Bronchus fibroblast of lung (primary cell): Measurements from ENCODE around the gene NPBWR2. TPM values are rescaled to one million over a fixed set of nuclear protein-coding genes. Genes with fewer than 3 reads are reported as not detected.

ENCODE experiments used
- total RNA-seq: library from RNA; depleted of rRNA; stranded (reverse); fragments of >200 nt; gene quantifications from 2 replicates; pipeline ENCODE4 v1.2.3, GENCODE V29; 2015

NPBWR2 gene, protein sequence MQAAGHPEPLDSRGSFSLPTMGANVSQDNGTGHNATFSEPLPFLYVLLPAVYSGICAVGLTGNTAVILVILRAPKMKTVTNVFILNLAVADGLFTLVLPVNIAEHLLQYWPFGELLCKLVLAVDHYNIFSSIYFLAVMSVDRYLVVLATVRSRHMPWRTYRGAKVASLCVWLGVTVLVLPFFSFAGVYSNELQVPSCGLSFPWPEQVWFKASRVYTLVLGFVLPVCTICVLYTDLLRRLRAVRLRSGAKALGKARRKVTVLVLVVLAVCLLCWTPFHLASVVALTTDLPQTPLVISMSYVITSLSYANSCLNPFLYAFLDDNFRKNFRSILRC
- total RNA-seq: not detected in 2 replicates

DNA sequence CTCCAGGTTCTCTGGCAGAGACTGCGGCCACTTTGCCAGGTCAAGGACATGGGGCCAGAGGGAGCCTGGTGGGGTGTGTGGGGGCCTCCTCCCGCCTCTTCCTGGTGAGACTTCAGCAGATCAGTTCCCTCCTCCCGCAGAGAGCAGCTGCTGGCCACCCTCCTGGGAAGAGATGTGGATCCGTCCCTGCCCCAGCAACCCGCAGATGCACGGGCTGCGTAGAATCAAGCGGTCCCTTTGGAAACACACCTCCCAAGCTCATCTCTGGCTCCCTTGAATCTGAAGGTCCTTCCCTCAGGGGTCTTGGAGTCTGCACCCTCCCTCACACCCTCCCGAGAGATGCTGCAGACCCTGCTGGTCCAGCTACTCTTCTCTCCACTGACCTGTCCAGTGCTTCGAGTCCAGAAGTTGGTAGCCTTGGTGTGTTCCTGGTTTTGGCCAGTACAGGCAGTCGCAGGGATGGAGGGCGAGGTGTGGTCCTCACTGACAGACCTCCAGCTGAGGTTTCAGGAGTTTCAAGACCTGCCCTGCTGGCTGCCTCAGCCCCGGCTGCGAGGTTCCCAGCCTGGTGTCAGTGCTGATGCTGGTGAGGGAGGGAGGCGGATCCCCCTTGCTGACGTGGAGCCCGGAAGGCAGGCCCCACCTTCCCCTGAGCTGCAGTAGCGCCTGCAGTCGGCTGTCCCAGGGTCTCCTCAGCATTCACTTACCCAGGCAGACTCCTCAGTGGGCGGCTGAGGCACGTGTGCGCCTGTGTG lies at the start of gene NPBWR2:
NPBWR2 (minus strand) TSS at position 585 of the 755 bp plus-strand sequence. CDS start 734 bp downstream, outside the sequence.

GRCh38 chr20:64083804-64084684 lies 23.3 kb downstream of the NPBWR2 start, which contains the start of gene LKAAEAR1:
Gene LKAAEAR1, minus strand, starts transcription at chr20:64084398. Its CDS starts 179 bp downstream, at chr20:64084219.

GRCh38 chr20:64080013-64080812 lies 27.2 kb downstream of the NPBWR2 start, which contains the start of gene OPRL1:
Gene OPRL1, plus strand, starts transcription at chr20:64080082. Its CDS starts 12,639 bp downstream, at chr20:64092721.

DNA sequence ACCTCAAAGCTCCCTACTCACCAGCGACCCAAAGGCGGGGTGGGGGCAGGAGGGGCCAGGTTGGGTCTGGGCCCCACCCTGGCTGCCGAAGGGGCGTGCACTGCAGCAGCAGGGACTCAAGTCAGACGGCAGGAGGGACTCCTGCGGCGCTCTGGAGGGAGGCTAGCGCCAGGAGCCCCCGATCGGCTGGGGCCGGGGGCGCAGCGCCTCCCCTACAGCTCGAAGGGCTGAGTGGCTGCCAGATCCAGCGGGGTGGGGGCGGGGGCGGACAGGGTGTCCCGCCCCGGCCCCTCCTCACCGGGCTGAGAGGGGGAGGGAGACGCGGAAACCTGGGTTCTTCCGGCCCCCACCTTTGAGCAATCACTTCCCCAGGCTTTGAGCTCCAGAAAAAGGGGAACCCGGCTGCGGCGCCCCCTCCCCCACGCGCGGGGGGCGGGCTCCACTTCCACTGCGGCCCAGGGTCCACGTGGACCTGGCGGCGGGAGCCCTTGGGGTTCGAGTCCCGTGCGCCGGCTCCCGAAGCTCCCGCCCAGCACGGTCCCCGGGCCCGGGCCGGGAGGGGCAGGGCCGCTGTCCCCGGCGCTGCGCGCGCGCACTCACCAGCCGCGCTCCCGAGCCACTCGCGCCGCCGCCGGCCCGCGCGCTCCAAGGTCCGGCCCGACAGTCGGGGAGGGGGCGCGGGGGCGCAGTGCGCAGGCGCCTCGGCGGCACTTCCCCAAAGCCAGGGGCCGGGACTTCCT lies 27.9 kb downstream of the NPBWR2 start, which contains the start of gene RGS19:
RGS19 (minus strand) TSS at position 246 of the 740 bp plus-strand sequence. CDS start 2,632 bp downstream, outside the sequence.

DNA sequence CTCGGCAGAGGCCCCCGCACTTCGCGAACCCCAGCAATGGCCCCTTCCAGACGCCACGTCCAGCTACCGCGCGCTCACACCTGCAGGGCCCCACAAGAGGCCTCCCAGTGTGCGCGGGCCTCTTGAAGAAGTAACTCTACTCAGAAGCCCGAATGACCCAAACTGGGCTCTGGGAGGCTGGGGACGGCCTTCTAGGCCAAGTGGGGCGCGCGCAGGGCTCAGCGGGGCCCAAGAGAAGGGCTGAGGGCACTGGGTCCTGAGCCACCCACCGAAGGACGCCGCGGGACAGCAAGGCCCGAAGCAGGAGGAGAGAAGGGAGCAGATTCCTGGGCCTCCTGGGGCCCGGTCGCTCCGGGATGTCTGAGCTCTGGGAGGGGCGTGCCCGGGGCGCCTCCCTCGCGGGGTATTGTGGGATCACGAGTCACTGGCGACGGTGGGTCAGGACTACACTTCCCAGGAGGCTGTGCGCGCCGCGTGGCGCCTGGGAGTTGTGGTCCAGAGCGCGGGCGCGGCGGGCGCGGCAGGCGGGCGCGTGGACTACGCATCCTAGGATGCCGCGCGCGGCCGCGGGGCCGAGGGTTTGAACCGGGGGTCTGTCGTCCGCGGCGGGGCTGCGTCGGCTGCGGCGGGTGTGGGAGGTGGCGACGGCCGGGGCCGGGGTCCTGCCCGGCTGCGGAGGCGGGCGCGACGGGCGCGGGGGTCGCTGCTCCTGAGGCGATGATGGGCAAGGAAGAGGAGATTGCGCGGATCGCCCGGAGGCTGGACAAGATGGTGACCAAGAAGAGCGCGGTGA lies 44.6 kb downstream of the NPBWR2 start, which contains the start of gene TCEA2:
TCEA2 (plus strand) TSS at position 603 of the 793 bp plus-strand sequence; CDS start at position 718, 115 bp downstream.

Other genes with a start within 250 kb of the NPBWR2 start
- gene ABHD16B, start 246.1 kb downstream of the NPBWR2 start, total RNA-seq: not detected in 2 replicates
- gene TPD52L2, start 242.3 kb downstream of the NPBWR2 start, total RNA-seq: 124 and 128 TPM in 2 replicates
- 23.8 and 27.4 TPM in 2 replicates for gene DNAJC5, start 212.4 kb downstream of the NPBWR2 start, total RNA-seq
- gene UCKL1, start 151.1 kb downstream of the NPBWR2 start, total RNA-seq: 26.7 and 27.6 TPM in 2 replicates
- 7.7 and 8.2 TPM in 2 replicates for gene ZNF512B, start 137.6 kb downstream of the NPBWR2 start, total RNA-seq
- 2.2 and 4.5 TPM in 2 replicates for gene SAMD10, start 127.9 kb downstream of the NPBWR2 start, total RNA-seq
- gene PRPF6, start 126.4 kb downstream of the NPBWR2 start, total RNA-seq: 37.2 and 39.0 TPM in 2 replicates
- 0.15 TPM in 1 of 2 replicates, not detected in the other for gene C20orf204, start 71.4 kb downstream of the NPBWR2 start, total RNA-seq
- 0.17 TPM in 1 of 2 replicates, not detected in the other for gene SOX18, start 57.9 kb downstream of the NPBWR2 start, total RNA-seq
- 15.8 and 18.4 TPM in 2 replicates for gene TCEA2, start 44.4 kb downstream of the NPBWR2 start, total RNA-seq
- 10.4 and 10.7 TPM in 2 replicates for gene RGS19, start 28.0 kb downstream of the NPBWR2 start, total RNA-seq
- gene OPRL1, start 27.5 kb downstream of the NPBWR2 start, total RNA-seq: 0.67 and 0.74 TPM in 2 replicates
- 0.84 TPM in 1 of 2 replicates, not detected in the other for gene LKAAEAR1, start 23.2 kb downstream of the NPBWR2 start, total RNA-seq
- gene MYT1, start 56.9 kb upstream of the NPBWR2 start, total RNA-seq: not detected in 2 replicates
- 25.7 and 33.0 TPM in 2 replicates for gene PCMTD2, start 148.2 kb upstream of the NPBWR2 start, total RNA-seq